NOMO-1 treated with DMSO at 0.1 percent for 48 hours (cell line): ENCODE measurements around the gene ATP1B3.
A peak's percentile ranks its signal among the peaks of the same experiment; 100 is the strongest.
"Not testable (repeated sequence)": the region's sequence is repeated elsewhere in the genome, so short reads cannot be mapped to it uniquely, and the experiment has no call there.

Experiments used
- DNase-seq: peaks from one replicate; lab custom pipeline; 2025; ENCODE audit not compliant: unreplicated experiment; lab: John Stamatoyannopoulos, UW

ATP1B3 gene

GRCh38 chr3:141876381-141876890 lies at the start of gene ATP1B3:
TSS of gene ATP1B3 (plus strand) at chr3:141876643. CDS start at chr3:141876802, 159 bp downstream.
- peak; percentile 90 for DNase-seq

GRCh38 chr3:141828487-141828886 lies 48.0 kb upstream of the ATP1B3 start:
- no peak for DNase-seq

- peak; percentile 12 for DNase-seq
Measured at GRCh38 chr3:141828890-141829289, 47.6 kb upstream of the ATP1B3 start.

GRCh38 chr3:141830508-141830907 lies 45.9 kb upstream of the ATP1B3 start:
- no peak for DNase-seq

GRCh38 chr3:141834292-141834691 lies 42.2 kb upstream of the ATP1B3 start:
- no peak for DNase-seq

- no peak for DNase-seq
Measured at GRCh38 chr3:141835557-141836229, 40.8 kb upstream of the ATP1B3 start.

GRCh38 chr3:141839389-141839788 lies 37.1 kb upstream of the ATP1B3 start:
- no peak for DNase-seq

GRCh38 chr3:141840737-141841544 lies 35.5 kb upstream of the ATP1B3 start:
- no peak for DNase-seq

GRCh38 chr3:141844108-141844507 lies 32.3 kb upstream of the ATP1B3 start:
- no peak for DNase-seq

GRCh38 chr3:141844812-141845211 lies 31.6 kb upstream of the ATP1B3 start:
- no peak for DNase-seq

GRCh38 chr3:141845407-141846049 lies 30.9 kb upstream of the ATP1B3 start:
- no peak for DNase-seq

GRCh38 chr3:141846050-141846433 lies 30.4 kb upstream of the ATP1B3 start:
- DNase-seq: no peak

- not testable (repeated sequence) for DNase-seq
Measured at GRCh38 chr3:141848159-141848748, 28.2 kb upstream of the ATP1B3 start.

- DNase-seq: peak; percentile 60
Measured at GRCh38 chr3:141849056-141849815, 27.2 kb upstream of the ATP1B3 start.

GRCh38 chr3:141851411-141851810 lies 25.0 kb upstream of the ATP1B3 start:
- peak; percentile 49 for DNase-seq

GRCh38 chr3:141853081-141853601 lies 23.3 kb upstream of the ATP1B3 start:
- peak; percentile 93 for DNase-seq

- no peak for DNase-seq
Measured at GRCh38 chr3:141853629-141854168, 22.7 kb upstream of the ATP1B3 start.

GRCh38 chr3:141854599-141854998 lies 21.8 kb upstream of the ATP1B3 start:
- peak; percentile 61 for DNase-seq

GRCh38 chr3:141858312-141858711 lies 18.1 kb upstream of the ATP1B3 start:
- no peak for DNase-seq

GRCh38 chr3:141859651-141860050 lies 16.8 kb upstream of the ATP1B3 start:
- DNase-seq: no peak
